Left ventricle myocardium superior (tissue), 1 donor: ENCODE data around the gene P3H2. TPM values are rescaled to one million over a fixed set of nuclear protein-coding genes. Genes with fewer than 3 reads are reported as not detected.
"Not testable (repeated sequence)": the region's sequence is repeated elsewhere in the genome, so short reads cannot be mapped to it uniquely, and the experiment has no call there.

ENCODE experiments used
- ATAC-seq: fragments of 200-7000 bp; cut with Tn5 transposase; one replicate; pipeline ENCODE4 v1.9.1; 2020; ENCODE audit warnings: mild to moderate bottlenecking, moderate library complexity
- DNase-seq: peaks from one replicate; pipeline ENCODE4 v3.0.0-alpha.2; 2020
- intact Hi-C: fragments of 100-400 bp; cut with micrococcal nuclease; formaldehyde crosslinking; loops from one replicate; pipeline ENCODE4 v1.11.0; 2022
- total RNA-seq: library from RNA; stranded (reverse); fragmentation: NEBNext Ultra II Directional; extraction: Animal tissue kit (Norgen Biotek cat#: 25700); gene quantifications from one replicate; pipeline ENCODE4 v1.2.1, GENCODE V29; 2021
- donor health status: DM: no; HTN: yes; CAD: no; lungs with severe emphysema.

The P3H2 gene
- total RNA-seq, 1 donor from 2014 or later, result 1.2 TPM

DNA sequence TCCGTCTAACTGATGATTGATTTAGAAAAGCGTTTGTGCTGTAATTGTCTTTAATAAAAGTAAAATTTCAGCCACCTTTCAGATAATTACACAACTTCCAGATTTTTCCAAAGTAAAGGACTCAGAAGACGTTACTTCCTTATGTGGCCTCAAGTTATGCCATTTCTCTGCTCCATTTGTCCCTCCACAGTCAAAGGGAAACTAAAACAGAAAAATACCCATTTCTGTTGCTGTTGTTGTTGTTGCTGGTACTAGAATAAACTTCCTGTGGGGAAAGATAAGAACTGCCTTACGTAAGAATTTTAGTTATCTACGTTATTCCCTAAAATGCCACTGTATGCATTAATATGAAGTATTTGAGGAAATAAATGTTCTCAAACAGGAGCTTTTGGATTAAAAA is 153.9 kb downstream of the P3H2 start:
- intact Hi-C loops, result loop anchor here (1.0 to 5.0 kb wide), 2 partner anchors 234 to 360 kb away; no protein-coding TSS in a partner anchor
- no peak for DNase-seq
- ATAC-seq, result no peak

DNA sequence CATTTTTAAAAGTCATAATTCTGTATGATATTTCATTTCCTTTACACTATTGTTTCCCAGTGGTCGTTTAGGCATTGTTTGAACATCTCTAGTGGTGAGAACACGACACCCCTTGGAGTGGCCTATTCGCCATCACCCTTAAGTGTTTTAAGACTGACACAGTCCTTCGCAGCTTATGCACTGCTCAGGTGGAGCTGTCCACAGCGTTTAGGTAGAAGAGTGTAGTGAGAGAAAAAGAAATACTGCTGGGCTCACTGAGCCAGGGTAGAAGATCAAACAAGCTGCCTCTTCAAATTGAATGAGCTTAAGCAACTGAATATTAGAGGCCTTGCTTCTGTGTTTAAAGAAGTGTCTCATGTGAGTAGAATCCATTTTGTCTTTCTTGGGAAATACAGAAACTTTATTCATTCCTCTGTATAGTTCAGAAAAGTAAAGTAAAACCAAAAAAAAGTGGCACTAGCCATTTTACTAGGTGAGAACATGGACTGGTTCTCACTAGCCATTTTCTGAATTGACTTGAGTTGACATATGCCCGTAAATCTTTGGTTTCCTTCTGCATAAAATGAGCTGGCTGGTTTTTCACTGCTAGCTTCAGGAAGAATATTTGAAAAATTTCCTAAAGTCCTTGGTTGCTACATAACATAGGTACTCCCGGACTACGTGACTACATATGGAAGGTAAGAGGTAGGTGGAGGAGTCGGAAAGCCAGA is 155.9 kb downstream of the P3H2 start:
- ATAC-seq, result no peak
- intact Hi-C loops, result loop anchor here (5.0 kb wide), 1 partner anchor 363 kb away; no protein-coding TSS in a partner anchor
- DNase-seq, result no peak

- DNase-seq (no peak), ATAC-seq (no peak)
- intact Hi-C loops, result no loop called here
Observed at GRCh38 chr3:189962466-189962865, 158.2 kb downstream of the P3H2 start.

GRCh38 chr3:189961522-189962161 is 159.1 kb downstream of the P3H2 start:
- intact Hi-C loops, result no loop called here
- ATAC-seq, result peak; percentile 72

GRCh38 chr3:189961086-189961485 is 159.6 kb downstream of the P3H2 start:
- intact Hi-C loops, ATAC-seq, DNase-seq: not testable (repeated sequence)

More at GRCh38 chr3:189961522-189962161, 159.1 kb downstream of the P3H2 start:
- peak; percentile 68 for DNase-seq

DNA sequence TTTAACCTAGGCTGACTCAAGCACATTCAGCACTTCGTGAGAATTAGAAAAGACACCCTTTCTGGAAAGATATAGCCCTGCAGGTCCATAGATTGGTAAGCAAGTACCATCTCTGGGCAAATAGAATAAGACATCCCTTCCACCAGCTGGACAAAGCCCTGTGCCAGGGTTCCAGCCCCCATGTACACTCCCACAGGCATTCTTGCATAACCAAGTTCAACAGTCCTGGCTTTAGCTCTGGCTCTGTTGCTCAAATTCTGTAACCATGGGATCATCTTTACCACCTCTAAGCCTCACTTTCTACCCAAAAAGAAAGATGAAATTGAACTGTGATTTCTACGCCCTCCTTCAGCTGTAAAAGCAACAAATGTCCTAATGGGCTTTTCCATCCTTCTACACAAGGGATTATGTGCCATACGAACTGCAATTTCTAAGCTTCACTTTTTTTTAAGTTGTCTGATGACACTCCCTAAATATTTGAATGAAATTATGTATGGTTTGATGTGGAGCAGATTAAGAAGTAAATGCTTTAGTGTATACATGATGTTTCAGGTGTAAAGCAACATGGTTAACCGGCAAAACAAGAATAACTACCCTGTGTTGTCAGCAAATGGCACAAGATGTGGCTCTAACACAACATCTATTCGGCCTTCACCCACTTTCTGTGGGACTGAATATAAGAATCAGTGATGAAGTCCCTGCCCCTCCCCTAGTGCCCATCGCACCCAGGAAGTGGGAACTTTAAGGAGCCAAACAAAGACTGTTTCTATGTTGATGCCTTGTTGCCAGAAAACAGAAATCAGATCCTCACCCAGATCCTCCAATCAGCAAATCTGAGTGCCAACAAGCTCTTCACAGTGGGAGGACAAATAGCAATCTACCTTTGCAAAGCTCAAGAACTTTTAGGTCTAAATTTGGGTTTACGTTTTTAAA is 165.7 kb downstream of the P3H2 start:
- intact Hi-C loops, result no loop called here
- ATAC-seq (no peak), DNase-seq (no peak)

- intact Hi-C loops, result no loop called here
Observed at GRCh38 chr3:189953551-189953950, 167.1 kb downstream of the P3H2 start.

GRCh38 chr3:189952272-189952671 is 168.4 kb downstream of the P3H2 start:
- ATAC-seq, result no peak
- intact Hi-C loops, result no loop called here
- no peak for DNase-seq

More at GRCh38 chr3:189953551-189953950, 167.1 kb downstream of the P3H2 start:
- DNase-seq (no peak), ATAC-seq (no peak)

DNA sequence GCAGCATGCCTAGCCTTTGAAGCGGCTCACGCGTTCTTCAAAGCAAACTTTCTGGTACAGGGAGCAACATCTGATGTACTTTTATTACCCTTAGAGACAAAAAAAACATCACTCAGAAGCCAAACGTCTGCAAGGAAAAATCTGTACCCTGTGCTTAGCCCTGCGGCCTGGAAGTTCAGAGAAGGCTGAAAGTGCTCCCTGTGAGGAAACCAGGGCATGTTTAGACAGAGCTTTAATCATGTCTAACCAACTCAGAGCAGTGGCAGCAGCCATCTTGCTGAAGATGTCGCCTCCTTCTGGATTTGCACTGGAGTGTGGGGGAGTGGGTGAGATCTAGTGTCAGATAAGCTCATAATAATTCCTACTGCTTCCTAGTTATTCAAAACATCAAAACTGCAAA is 170.4 kb downstream of the P3H2 start:
- intact Hi-C loops, result no loop called here

GRCh38 chr3:189949580-189949979 is 171.1 kb downstream of the P3H2 start:
- no peak for DNase-seq
- no peak for ATAC-seq
- intact Hi-C loops, result loop anchor here (10.0 kb wide), 1 partner anchor 685 kb away; no protein-coding TSS in a partner anchor

More for the DNA sequence above, 170.4 kb downstream of the P3H2 start:
- DNase-seq (no peak), ATAC-seq (no peak)

DNA sequence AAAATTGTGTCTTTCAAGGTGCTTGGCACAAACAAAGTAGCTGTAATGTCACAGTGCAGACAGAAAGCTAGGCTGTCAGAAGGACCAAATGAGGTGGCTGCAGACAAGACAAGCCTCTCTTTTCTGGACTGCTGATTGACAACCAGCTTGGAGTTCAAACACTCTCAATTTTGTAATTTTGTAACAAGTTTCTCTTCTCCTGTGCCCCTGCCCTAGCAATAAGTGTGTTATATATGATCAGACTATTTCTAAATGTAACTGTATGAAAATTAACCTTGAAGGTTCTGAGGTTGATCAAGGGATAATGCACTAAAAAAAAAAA is 172.0 kb downstream of the P3H2 start:
- ATAC-seq (no peak), DNase-seq (no peak)
- intact Hi-C loops, result loop anchor here (10.0 kb wide), 1 partner anchor 684 kb away; no protein-coding TSS in a partner anchor

DNA sequence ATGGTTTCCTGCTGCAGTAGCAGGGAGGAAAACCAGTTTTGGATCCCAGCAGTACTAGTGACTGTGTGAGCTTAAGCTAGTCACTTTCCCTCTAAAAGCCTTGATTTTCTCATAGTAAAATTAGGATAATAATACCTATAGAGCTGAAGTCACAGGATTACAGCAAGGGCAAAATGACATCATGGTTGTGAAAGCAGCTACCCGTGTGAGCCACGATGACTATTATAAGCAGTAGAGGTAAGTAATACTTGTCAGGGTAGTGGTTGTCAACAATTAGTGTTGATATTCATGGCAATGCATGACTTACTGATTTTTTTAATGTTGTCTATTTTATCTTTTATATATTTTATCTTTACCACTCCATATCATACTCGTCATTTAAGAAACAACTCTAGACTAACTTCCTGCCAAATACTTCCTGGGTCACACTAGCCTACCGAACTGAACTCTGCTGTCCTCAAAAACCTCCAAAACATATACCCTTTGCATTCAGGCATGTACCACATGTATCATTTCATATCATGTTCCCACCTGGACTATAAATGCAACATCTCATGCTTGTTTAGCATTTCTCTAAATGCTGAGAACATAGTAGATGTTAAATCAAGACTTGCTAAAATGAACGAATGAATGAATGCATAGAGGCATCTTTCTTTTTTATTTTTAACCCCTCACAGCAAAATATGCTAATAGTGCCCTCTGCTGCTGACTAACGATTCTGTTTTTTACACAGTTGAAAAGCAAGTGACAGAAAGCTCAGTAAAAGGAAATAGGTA is 172.6 kb downstream of the P3H2 start:
- intact Hi-C loops, result loop anchor here (10.0 kb wide), 1 partner anchor 683 kb away; no protein-coding TSS in a partner anchor
- DNase-seq (no peak), ATAC-seq (no peak)

DNA sequence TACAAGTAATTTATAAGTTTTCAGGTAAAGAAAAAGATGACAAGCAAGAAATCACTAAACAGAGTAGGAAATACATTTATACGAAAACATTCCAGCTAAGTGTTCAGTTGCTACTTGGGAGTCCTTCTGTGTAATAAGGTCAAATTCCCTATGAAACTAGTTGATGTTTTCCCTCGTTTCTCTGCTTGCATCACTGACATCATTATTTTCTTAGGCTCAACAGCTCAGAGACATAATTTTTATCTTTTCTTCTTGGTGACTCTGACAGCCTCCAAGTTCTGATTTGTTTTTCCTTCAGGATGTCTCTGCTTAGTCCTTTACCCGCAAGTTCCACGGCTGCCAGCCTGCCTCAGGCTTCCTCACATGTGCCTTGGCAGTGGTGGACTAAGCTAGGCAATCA is 173.6 kb downstream of the P3H2 start:
- ATAC-seq, result no peak
- intact Hi-C loops, result loop anchor here (10.0 kb wide), 1 partner anchor 682 kb away; no protein-coding TSS in a partner anchor

GRCh38 chr3:189945935-189946709 is 174.6 kb downstream of the P3H2 start:
- intact Hi-C loops, result loop anchor here (10.0 kb wide), 1 partner anchor 681 kb away; no protein-coding TSS in a partner anchor
- DNase-seq (no peak), ATAC-seq (no peak)

More for the DNA sequence above, 173.6 kb downstream of the P3H2 start:
- DNase-seq, result no peak

DNA sequence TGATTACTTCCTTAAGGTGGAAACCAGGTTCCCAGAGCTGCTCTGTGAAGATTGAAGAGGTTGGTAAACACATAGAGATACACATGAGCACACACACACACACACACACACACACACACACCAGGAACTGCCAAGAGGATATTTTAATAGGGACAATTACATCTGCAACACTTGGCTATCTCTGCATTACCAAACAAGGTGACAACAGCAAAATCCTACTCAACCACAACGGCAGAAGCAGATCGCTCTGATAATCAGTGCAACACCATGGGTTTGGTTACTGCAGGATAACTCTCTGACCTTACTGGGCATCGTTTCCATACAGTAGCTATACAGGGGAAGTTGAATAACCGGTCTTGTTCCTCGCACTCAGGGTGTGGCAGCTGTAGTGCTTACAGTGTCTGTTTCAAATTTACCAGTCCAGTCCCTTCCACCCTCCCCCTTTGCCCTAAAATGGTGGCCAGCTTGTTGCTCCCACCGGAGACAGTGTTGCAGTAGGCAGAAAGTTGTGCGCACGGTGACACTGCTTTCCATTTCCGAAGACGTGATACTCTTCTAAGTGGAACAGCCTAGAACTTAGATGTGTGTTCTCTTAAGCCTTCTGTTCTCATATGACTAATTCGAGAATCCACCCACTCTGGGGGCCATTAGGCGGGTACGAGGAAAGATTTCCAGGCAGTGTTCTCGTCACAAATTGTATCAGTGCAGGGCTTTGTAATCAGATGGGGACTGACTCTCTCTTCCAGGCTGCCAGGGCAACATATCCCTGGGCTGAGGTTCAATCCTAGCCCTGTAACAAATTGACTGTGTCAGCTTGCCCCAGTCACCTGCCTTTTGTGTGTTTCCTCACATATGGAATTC is 176.2 kb downstream of the P3H2 start:
- ATAC-seq (no peak), DNase-seq (no peak)
- intact Hi-C loops, result loop anchor here (10.0 kb wide), 1 partner anchor 680 kb away; no protein-coding TSS in a partner anchor

DNA sequence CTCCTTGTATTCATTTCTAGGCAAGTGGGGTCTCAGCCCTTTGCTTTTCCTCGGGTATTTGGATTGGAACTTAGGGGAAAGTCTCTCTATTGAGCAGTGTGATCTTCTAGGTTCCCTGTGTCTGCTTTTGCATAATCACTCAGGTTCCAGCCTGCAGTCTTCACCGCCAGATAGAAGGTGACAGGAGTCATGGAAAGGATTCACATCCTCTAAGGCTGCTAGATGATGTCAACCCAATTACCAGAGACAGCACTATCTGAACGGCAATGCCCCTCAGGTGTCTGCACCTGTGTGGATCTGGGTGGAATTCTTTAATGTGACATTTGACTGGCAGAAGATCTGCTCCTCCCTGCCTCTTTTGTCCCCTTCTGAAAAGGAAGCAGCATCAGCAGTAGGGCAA is 177.7 kb downstream of the P3H2 start:
- DNase-seq (no peak), ATAC-seq (no peak)
- intact Hi-C loops, result loop anchor here (10.0 kb wide), 1 partner anchor 678 kb away; no protein-coding TSS in a partner anchor

- intact Hi-C loops, result loop anchor here (10.0 kb wide), 1 partner anchor 677 kb away; no protein-coding TSS in a partner anchor
- DNase-seq (no peak), ATAC-seq (no peak)
Observed at GRCh38 chr3:189941679-189942078, 179.0 kb downstream of the P3H2 start.
